Adrenal gland (tissue), 5 donors: ENCODE results near the gene SHC4.

Experiments used
- POLR2A ChIP-seq, 2 donors: fragments of 450-650 bp; IDR thresholded peaks; one replicate each; pipeline ENCODE4 v1.6.1; 2017; ENCODE audit warnings: antibody characterized with exemption in 2 of 2, mild to moderate bottlenecking in 2 of 2, moderate library complexity in 1 of 2
- TF ChIP-seq, protein P1 (sequence below), 6 experiments: fragments of 450-650 bp in 4 of 6; fragments of 200-600 bp in 2 of 6; sonication (generic) in 1 of 6; IDR thresholded peaks; 1 replicate in 5 of 6; 2 replicates in 1 of 6; pipeline versions ENCODE4 v1.5.1 to v1.8.0; 2016 to 2021; ENCODE audit warnings: antibody characterized with exemption in 6 of 6, mild to moderate bottlenecking in 2 of 6, moderate library complexity in 1 of 6
- donor health status: DM: no; HTN: no; CAD: no.

DNA sequence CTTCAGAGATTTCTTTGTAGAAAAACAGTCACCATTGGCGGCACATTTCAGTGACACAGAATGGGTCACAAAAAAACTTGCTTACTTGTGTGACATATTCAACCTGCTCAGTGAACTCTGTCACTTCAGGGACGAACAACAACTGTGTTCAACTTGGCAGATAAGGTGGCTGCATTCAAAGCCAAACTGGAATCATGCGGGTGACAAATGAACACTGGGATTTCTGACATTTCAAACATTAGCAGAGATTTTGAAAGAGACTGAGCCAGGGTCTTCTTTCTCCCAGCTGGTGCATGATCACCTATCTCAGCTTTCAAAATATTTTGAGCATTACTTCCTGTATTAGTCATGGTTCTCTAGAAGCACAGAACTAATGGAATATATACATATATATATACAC, 87.7 kb downstream of the SHC4 start:
- TF ChIP-seq, protein P1, sequence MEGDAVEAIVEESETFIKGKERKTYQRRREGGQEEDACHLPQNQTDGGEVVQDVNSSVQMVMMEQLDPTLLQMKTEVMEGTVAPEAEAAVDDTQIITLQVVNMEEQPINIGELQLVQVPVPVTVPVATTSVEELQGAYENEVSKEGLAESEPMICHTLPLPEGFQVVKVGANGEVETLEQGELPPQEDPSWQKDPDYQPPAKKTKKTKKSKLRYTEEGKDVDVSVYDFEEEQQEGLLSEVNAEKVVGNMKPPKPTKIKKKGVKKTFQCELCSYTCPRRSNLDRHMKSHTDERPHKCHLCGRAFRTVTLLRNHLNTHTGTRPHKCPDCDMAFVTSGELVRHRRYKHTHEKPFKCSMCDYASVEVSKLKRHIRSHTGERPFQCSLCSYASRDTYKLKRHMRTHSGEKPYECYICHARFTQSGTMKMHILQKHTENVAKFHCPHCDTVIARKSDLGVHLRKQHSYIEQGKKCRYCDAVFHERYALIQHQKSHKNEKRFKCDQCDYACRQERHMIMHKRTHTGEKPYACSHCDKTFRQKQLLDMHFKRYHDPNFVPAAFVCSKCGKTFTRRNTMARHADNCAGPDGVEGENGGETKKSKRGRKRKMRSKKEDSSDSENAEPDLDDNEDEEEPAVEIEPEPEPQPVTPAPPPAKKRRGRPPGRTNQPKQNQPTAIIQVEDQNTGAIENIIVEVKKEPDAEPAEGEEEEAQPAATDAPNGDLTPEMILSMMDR (IDR thresholded peaks at IDR 0.05): no peak
- no peak for TF ChIP-seq POLR2A (IDR thresholded peaks at IDR 0.05)
